HCT116 (cell line): Measurements from ENCODE around the gene PRKCA. TPM values are rescaled to one million over a fixed set of nuclear protein-coding genes. Genes with fewer than 3 reads are reported as not detected.

ENCODE experiments used
- ATAC-seq: fragments of 200-7000 bp; cut with Tn5 transposase; 2 replicates; pipeline ENCODE4 v1.9.1; 2020; ENCODE audit warnings: mild to moderate bottlenecking, moderate library complexity
- BruUV-seq: library from RNA; stranded (reverse); fragments of 400-500 nt; replicated peaks from 2 replicates; lab custom pipeline; 2021; lab: Mats Ljungman, UMichigan
- CTCF ChIA-PET: fragments of 300-600 bp; sonication (Branson Sonifier 250); formaldehyde crosslinking; loops from one replicate; lab custom pipeline; 2021; ENCODE audit warnings: antibody characterized with exemption; lab: Charles Lee
- POLR2A ChIA-PET: fragments of 300-600, 350-600 bp; sonication (Branson Sonifier 250); formaldehyde crosslinking; loops from one replicate; lab custom pipeline; 2021; ENCODE audit warnings: antibody characterized with exemption; lab: Charles Lee
- RAD21 ChIA-PET, 2 experiments: fragments of 300-600 bp; sonication (Branson Sonifier 250); formaldehyde crosslinking; loops; one replicate each; lab custom pipeline; 2023; ENCODE audit warnings: low total read pairs in 2 of 2; ENCODE audit not compliant: uncharacterized antibody in 2 of 2, unreplicated experiment in 2 of 2, low non-redundant PET in 1 of 2; lab: Charles Lee
- DNase-seq: peaks from one replicate; pipeline ENCODE4 v3.0.0-alpha.2; 2010; ENCODE audit warnings: low read depth, low spot score
- H2AFZ ChIP-seq: fragments of 200-600 bp; shearing (Covaris generic), sonication (generic); 2 replicates; pipeline ENCODE4 v1.6.1; 2017; ENCODE audit warnings: low read depth, mixed run types, mixed read lengths, antibody characterized with exemption, low read length; ENCODE audit not compliant: poor library complexity, severe bottlenecking
- H3K27ac ChIP-seq: 2 replicates; pipeline ENCODE4 v1.5.1; 2012; ENCODE audit warnings: low read depth, low read length
- H3K27me3 ChIP-seq: fragments of 200-600 bp; sonication (generic); 2 replicates; pipeline ENCODE4 v1.6.1; 2016; ENCODE audit warnings: mixed run types, low read length, mixed read lengths; ENCODE audit not compliant: insufficient read depth
- H3K36me3 ChIP-seq, 2 experiments: fragments of 200-500 bp in 1 of 2; fragments of 200-600 bp in 1 of 2; sonication (Bioruptor generic) in 1 of 2; sonication (generic) in 1 of 2; 2 replicates each; pipeline versions ENCODE4 v1.5.1 to v1.6.1; 2014 to 2016; ENCODE audit warnings: low read length in 2 of 2, inconsistent platforms in 1 of 2, mixed read lengths in 1 of 2, mixed run types in 1 of 2; ENCODE audit not compliant: insufficient read depth in 2 of 2, control insufficient read depth in 1 of 2
- H3K4me1 ChIP-seq, 2 experiments: fragments of 200-600 bp in 1 of 2; sonication (generic) in 1 of 2; 2 replicates each; pipeline versions ENCODE4 v1.5.1 to v1.6.1; 2012 to 2017; ENCODE audit warnings: low read length in 2 of 2, inconsistent platforms in 1 of 2, mild to moderate bottlenecking in 1 of 2, mixed read lengths in 1 of 2, mixed run types in 1 of 2, moderate library complexity in 1 of 2; ENCODE audit not compliant: insufficient read depth in 2 of 2, control insufficient read depth in 1 of 2
- H3K4me2 ChIP-seq: fragments of 200-600 bp; sonication (generic); 2 replicates; pipeline ENCODE4 v1.6.1; 2017; ENCODE audit warnings: mixed run types, low read length, mixed read lengths
- H3K4me3 ChIP-seq, 2 experiments: fragments of 200-600 bp in 1 of 2; sonication (generic) in 1 of 2; replicated peaks in 1 of 2; 2 replicates each; pipeline ENCODE4 v1.5.1; 2011 to 2016; ENCODE audit warnings: low read length in 2 of 2, control low read depth in 1 of 2, low read depth in 1 of 2, mild to moderate bottlenecking in 1 of 2, mixed read lengths in 1 of 2, mixed run types in 1 of 2
- H3K79me2 ChIP-seq: fragments of 200-600 bp; sonication (generic); 2 replicates; pipeline ENCODE4 v1.6.1; 2017; ENCODE audit warnings: mild to moderate bottlenecking, mixed run types, low read length, moderate library complexity, mixed read lengths; ENCODE audit not compliant: insufficient read depth
- H3K9ac ChIP-seq: fragments of 200-600 bp; sonication (generic); 2 replicates; pipeline ENCODE4 v1.6.1; 2016; ENCODE audit warnings: low read length, mixed read lengths
- H3K9me2 ChIP-seq: fragments of 200-600 bp; sonication (generic), shearing (Covaris generic); 2 replicates; pipeline ENCODE4 v1.6.1; 2017; ENCODE audit warnings: mixed run types, mild to moderate bottlenecking, moderate library complexity; ENCODE audit not compliant: insufficient read depth
- H3K9me3 ChIP-seq, 2 experiments: fragments of 200-500 bp in 1 of 2; fragments of 200-600 bp in 1 of 2; sonication (Bioruptor generic) in 1 of 2; sonication (generic) in 1 of 2; 2 replicates each; pipeline ENCODE4 v1.6.1; 2014 to 2017; ENCODE audit warnings: low read length in 2 of 2, mixed read lengths in 2 of 2, inconsistent platforms in 1 of 2, low read depth in 1 of 2, mild to moderate bottlenecking in 1 of 2, mixed run types in 1 of 2, moderate library complexity in 1 of 2; ENCODE audit not compliant: control insufficient read depth in 1 of 2, insufficient read depth in 1 of 2
- H4K20me1 ChIP-seq: fragments of 200-600 bp; sonication (generic), shearing (Covaris generic); 2 replicates; pipeline ENCODE4 v1.6.1; 2017; ENCODE audit warnings: mixed run types, mild to moderate bottlenecking, moderate library complexity; ENCODE audit not compliant: insufficient read depth
- CBX3 ChIP-seq: IDR thresholded peaks from 2 replicates; pipeline ENCODE4 v1.6.1; 2012; ENCODE audit warnings: low read depth
- CTCF ChIP-seq, 3 experiments: fragments of 200-600 bp in 1 of 3; sonication (generic) in 1 of 3; IDR thresholded peaks in 2 of 3; conservative IDR thresholded peaks in 1 of 3; 2 replicates each; pipeline ENCODE4 v1.5.1; 2012 to 2017; ENCODE audit warnings: low read depth in 2 of 3, low read length in 2 of 3, antibody characterized with exemption in 1 of 3, borderline replicate concordance in 1 of 3, control low read depth in 1 of 3, mild to moderate bottlenecking in 1 of 3, mixed read lengths in 1 of 3, mixed run types in 1 of 3, moderate library complexity in 1 of 3; ENCODE audit not compliant: insufficient read depth in 1 of 3
- EGR1 ChIP-seq: IDR thresholded peaks from 2 replicates; pipeline ENCODE4 v1.6.1; 2012; ENCODE audit warnings: low read depth
- ELF1 ChIP-seq: IDR thresholded peaks from 2 replicates; pipeline ENCODE4 v1.6.1; 2012; ENCODE audit warnings: low read depth, borderline replicate concordance
- FOSL1 ChIP-seq: IDR thresholded peaks from 2 replicates; pipeline ENCODE4 v1.6.1; 2012; ENCODE audit warnings: low read depth
- JUND ChIP-seq: IDR thresholded peaks from 2 replicates; pipeline ENCODE4 v1.6.1; 2012
- POLR2AphosphoS5 ChIP-seq: IDR thresholded peaks from 2 replicates; pipeline ENCODE4 v1.6.1; 2011; ENCODE audit warnings: mild to moderate bottlenecking, low read depth, low read length, moderate library complexity
- RAD21 ChIP-seq: IDR thresholded peaks from 2 replicates; pipeline ENCODE4 v1.6.1; 2012; ENCODE audit warnings: low read depth, mild to moderate bottlenecking
- SP1 ChIP-seq: IDR thresholded peaks from 2 replicates; pipeline ENCODE4 v1.6.1; 2012; ENCODE audit warnings: low read depth
- SRF ChIP-seq: IDR thresholded peaks from 2 replicates; pipeline ENCODE4 v1.6.1; 2012; ENCODE audit warnings: low read depth
- TCF7L2 ChIP-seq: IDR thresholded peaks from 2 replicates; pipeline ENCODE4 v1.7.0; 2011; ENCODE audit warnings: borderline replicate concordance, inconsistent platforms; ENCODE audit not compliant: insufficient read depth, insufficient read length; ENCODE audit errors: extremely low read depth
- ZFX ChIP-seq: fragments of 450-650 bp; IDR thresholded peaks from 2 replicates; pipeline ENCODE4 v1.6.1; 2017
- intact Hi-C: fragments of 100-400 bp; cut with micrococcal nuclease; formaldehyde crosslinking; loops from 2 replicates; pipeline ENCODE4 v1.10.0; 2022
- total RNA-seq: library from RNA; stranded (reverse); gene quantifications from one replicate; pipeline ENCODE4 v1.2.1, GENCODE V29; 2021; ENCODE audit not compliant: unreplicated experiment
- TF ChIP-seq, protein P1 (sequence below): IDR thresholded peaks from 2 replicates; pipeline ENCODE4 v1.6.1; 2012; ENCODE audit warnings: low read depth
- TF ChIP-seq, protein P2 (sequence below): IDR thresholded peaks from 2 replicates; pipeline ENCODE4 v1.6.1; 2012

The PRKCA gene
- total RNA-seq, 1 experiment from 2014 or later, result 18.8 TPM

DNA sequence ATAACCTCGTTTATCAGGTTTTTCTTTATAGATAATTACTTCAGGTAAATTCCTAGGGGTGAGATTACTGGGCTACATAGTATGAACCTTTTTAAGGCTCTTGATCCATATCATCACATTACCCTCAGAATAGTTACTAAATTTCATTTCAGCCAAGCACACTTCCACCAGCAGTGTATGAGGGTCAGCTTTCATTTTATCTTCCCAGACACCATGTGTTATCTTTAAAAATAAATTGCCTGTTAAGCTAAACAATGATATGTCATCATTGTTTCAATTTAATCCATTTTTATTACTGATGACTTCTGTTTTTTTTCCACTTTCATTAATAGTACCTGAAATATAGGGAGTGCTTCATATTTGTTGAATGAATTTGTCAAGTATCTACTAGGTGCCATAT lies 33.4 kb downstream of the PRKCA start:
- Histone ChIP-seq H3K4me3 (no peak overlapping the region), H3K27ac (no peak overlapping the region), H3K9me2 (no peaks in the 10 kb centered on the region), H3K9me3 (no peaks in the 10 kb centered on the region), H3K9ac (no peak overlapping the region), H3K36me3 (no peaks in the 10 kb centered on the region), H2AFZ (no peak overlapping the region), H4K20me1 (no peaks in the 10 kb centered on the region), H3K79me2 (no peaks in the 10 kb centered on the region), H3K4me2 (no peak overlapping the region), H3K27me3 (no peaks in the 10 kb centered on the region), H3K4me1 (no peaks in the 10 kb centered on the region)
- no TSS peak for BruUV-seq
- ChIA-PET POLR2A (no interaction called here), CTCF (no interaction called here), RAD21 (no interaction called here)
- TF ChIP-seq, protein P1, sequence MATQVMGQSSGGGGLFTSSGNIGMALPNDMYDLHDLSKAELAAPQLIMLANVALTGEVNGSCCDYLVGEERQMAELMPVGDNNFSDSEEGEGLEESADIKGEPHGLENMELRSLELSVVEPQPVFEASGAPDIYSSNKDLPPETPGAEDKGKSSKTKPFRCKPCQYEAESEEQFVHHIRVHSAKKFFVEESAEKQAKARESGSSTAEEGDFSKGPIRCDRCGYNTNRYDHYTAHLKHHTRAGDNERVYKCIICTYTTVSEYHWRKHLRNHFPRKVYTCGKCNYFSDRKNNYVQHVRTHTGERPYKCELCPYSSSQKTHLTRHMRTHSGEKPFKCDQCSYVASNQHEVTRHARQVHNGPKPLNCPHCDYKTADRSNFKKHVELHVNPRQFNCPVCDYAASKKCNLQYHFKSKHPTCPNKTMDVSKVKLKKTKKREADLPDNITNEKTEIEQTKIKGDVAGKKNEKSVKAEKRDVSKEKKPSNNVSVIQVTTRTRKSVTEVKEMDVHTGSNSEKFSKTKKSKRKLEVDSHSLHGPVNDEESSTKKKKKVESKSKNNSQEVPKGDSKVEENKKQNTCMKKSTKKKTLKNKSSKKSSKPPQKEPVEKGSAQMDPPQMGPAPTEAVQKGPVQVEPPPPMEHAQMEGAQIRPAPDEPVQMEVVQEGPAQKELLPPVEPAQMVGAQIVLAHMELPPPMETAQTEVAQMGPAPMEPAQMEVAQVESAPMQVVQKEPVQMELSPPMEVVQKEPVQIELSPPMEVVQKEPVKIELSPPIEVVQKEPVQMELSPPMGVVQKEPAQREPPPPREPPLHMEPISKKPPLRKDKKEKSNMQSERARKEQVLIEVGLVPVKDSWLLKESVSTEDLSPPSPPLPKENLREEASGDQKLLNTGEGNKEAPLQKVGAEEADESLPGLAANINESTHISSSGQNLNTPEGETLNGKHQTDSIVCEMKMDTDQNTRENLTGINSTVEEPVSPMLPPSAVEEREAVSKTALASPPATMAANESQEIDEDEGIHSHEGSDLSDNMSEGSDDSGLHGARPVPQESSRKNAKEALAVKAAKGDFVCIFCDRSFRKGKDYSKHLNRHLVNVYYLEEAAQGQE, result no peak
- TF ChIP-seq ZFX, result no peak
- no peak for TF ChIP-seq CBX3
- TF ChIP-seq ELF1, result no peak
- TF ChIP-seq SP1, result no peak
- no peak for TF ChIP-seq TCF7L2
- TF ChIP-seq JUND, result no peak
- no peak for TF ChIP-seq POLR2AphosphoS5
- TF ChIP-seq RAD21, result no peak
- TF ChIP-seq, protein P2, sequence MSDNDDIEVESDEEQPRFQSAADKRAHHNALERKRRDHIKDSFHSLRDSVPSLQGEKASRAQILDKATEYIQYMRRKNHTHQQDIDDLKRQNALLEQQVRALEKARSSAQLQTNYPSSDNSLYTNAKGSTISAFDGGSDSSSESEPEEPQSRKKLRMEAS, result no peak
- TF ChIP-seq FOSL1, result no peak
- no peak for TF ChIP-seq EGR1
- TF ChIP-seq CTCF (IDR thresholded peaks at IDR 0.05 in 2 of 3, conservative IDR thresholded peaks at IDR 0.05 in 1 of 3; ENCODE audit: borderline replicate concordance in 1 of 3, insufficient read depth in 1 of 3, low read depth in 2 of 3, low read length in 2 of 3), result no peak
- TF ChIP-seq SRF, result no peak
- DNase-seq, result no peak
- ATAC-seq, result no peak
- intact Hi-C loops, result no loop called here
